IPS DF 6.9 (cell line): ENCODE results near the gene PRM3.
A peak's percentile ranks its signal among the peaks of the same experiment; 100 is the strongest.

ENCODE experiments used
- DNase-seq: peaks from one replicate; pipeline ENCODE4 v3.0.0-alpha.2; 2013; ENCODE audit warnings: low read depth, low spot score
- H3K27ac ChIP-seq: one replicate; pipeline ENCODE4 v1.5.1; 2013; ENCODE audit warnings: low read length, control low read depth
- H3K27me3 ChIP-seq: 2 replicates; pipeline ENCODE4 v1.6.1; 2013; ENCODE audit warnings: mild to moderate bottlenecking, low read length; ENCODE audit not compliant: control insufficient read depth, insufficient read depth
- H3K36me3 ChIP-seq: 2 replicates; pipeline ENCODE4 v1.6.1; 2013; ENCODE audit warnings: low read length; ENCODE audit not compliant: control insufficient read depth, insufficient read depth
- H3K4me1 ChIP-seq: 2 replicates; pipeline ENCODE4 v1.6.1; 2013; ENCODE audit warnings: low read length; ENCODE audit not compliant: control insufficient read depth, insufficient read depth
- H3K4me3 ChIP-seq: 2 replicates; pipeline ENCODE4 v1.5.1; 2013; ENCODE audit warnings: mild to moderate bottlenecking, low read length
- H3K9me3 ChIP-seq: 2 replicates; pipeline ENCODE4 v1.6.1; 2013; ENCODE audit warnings: low read length, inconsistent platforms; ENCODE audit not compliant: control insufficient read depth, insufficient read depth
- WGBS: extraction: QIAGEN DNeasy Blood & Tissue Kit; methylation state at CpG from one replicate; pipeline ENCODE4 v1.1.7; 2013; ENCODE audit warnings: mixed read lengths, missing lambda C conversion rate; ENCODE audit not compliant: insufficient read length, insufficient coverage; 5-methylcytosine and 5-hydroxymethylcytosine counted together

PRM3 gene

GRCh38 chr16:11272921-11273720 lies at the start of gene PRM3:
TSS of gene PRM3 (minus strand) at chr16:11273629. CDS start at chr16:11273595, 34 bp downstream.
- no peak within 1 kb of the TSS for H3K4me3 ChIP-seq
- no peaks in the 10 kb centered on the region for H3K36me3 ChIP-seq
- H3K27me3 ChIP-seq = no peaks in the 10 kb centered on the region
- DNase-seq = no peak
- H3K9me3 ChIP-seq = no peaks in the 10 kb centered on the region
- WGBS = no CpG with 5 or more reads among the region's 30 CpGs
- no peak within 1 kb of the TSS for H3K27ac ChIP-seq
- H3K4me1 ChIP-seq = no peaks in the 10 kb centered on the region; the same call in 1 of the 2 replicates

- Histone ChIP-seq H3K27ac (no peak overlapping the region), H3K27me3 (no peaks in the 10 kb centered on the region), H3K4me3 (no peak overlapping the region), H3K4me1 (peaks cover 5% of the 10 kb centered on the region), H3K9me3 (no peaks in the 10 kb centered on the region), H3K36me3 (no peaks in the 10 kb centered on the region)
- DNase-seq = no peak
- WGBS = no CpG with 5 or more reads among the region's 3 CpGs
Measured at GRCh38 chr16:11322823-11323222, 49.4 kb upstream of the PRM3 start.

GRCh38 chr16:11321662-11322061 lies 48.2 kb upstream of the PRM3 start:
- no peaks in the 10 kb centered on the region for H3K27me3 ChIP-seq
- no CpG with 5 or more reads among the region's 5 CpGs for WGBS
- H3K4me1 ChIP-seq = peaks cover 1% of the 10 kb centered on the region; the same call in 1 of the 2 replicates

GRCh38 chr16:11320170-11320569 lies 46.7 kb upstream of the PRM3 start:
- no peaks in the 10 kb centered on the region for H3K27me3 ChIP-seq
- WGBS = no CpG with 5 or more reads among the region's 10 CpGs
- no peak for DNase-seq

More at GRCh38 chr16:11321662-11322061, 48.2 kb upstream of the PRM3 start:
- no peaks in the 10 kb centered on the region for H3K9me3 ChIP-seq
- no peaks in the 10 kb centered on the region for H3K36me3 ChIP-seq
- H3K27ac ChIP-seq = no peak overlapping the region
- H3K4me3 ChIP-seq = no peak overlapping the region
- no peak for DNase-seq

GRCh38 chr16:11319529-11320146 lies 46.2 kb upstream of the PRM3 start:
- Histone ChIP-seq H3K27ac (no peak overlapping the region), H3K36me3 (no peaks in the 10 kb centered on the region), H3K27me3 (no peaks in the 10 kb centered on the region), H3K4me3 (no peak overlapping the region), H3K4me1 (peaks cover 6% of the 10 kb centered on the region; the same call in 1 of the 2 replicates), H3K9me3 (no peaks in the 10 kb centered on the region)
- no peak for DNase-seq
- no CpG with 5 or more reads among the region's 8 CpGs for WGBS

More at GRCh38 chr16:11320170-11320569, 46.7 kb upstream of the PRM3 start:
- Histone ChIP-seq H3K4me1 (peaks cover 6% of the 10 kb centered on the region; the same call in 1 of the 2 replicates), H3K9me3 (no peaks in the 10 kb centered on the region), H3K27ac (no peak overlapping the region), H3K36me3 (no peaks in the 10 kb centered on the region), H3K4me3 (no peak overlapping the region)

- Histone ChIP-seq H3K36me3 (no peaks in the 10 kb centered on the region), H3K4me3 (no peak overlapping the region), H3K27me3 (no peaks in the 10 kb centered on the region), H3K27ac (no peak overlapping the region), H3K4me1 (peaks cover 11% of the 10 kb centered on the region), H3K9me3 (no peaks in the 10 kb centered on the region)
- DNase-seq = no peak
- no CpG with 5 or more reads among the region's 8 CpGs for WGBS
Measured at GRCh38 chr16:11318817-11319216, 45.4 kb upstream of the PRM3 start.

- no CpG with 5 or more reads among the region's 23 CpGs for WGBS
- Histone ChIP-seq H3K27me3 (no peaks in the 10 kb centered on the region), H3K4me1 (peaks cover 20% of the 10 kb centered on the region), H3K36me3 (no peaks in the 10 kb centered on the region), H3K27ac (peak overlapping the region; percentile 89), H3K4me3 (no peak overlapping the region; the same call in 1 of the 2 replicates), H3K9me3 (no peaks in the 10 kb centered on the region)
- DNase-seq = no peak
Measured at GRCh38 chr16:11316331-11317015, 43.0 kb upstream of the PRM3 start.

GRCh38 chr16:11315510-11315909 lies 42.1 kb upstream of the PRM3 start:
- no CpG with 5 or more reads among the region's 13 CpGs for WGBS
- Histone ChIP-seq H3K4me3 (no peak overlapping the region), H3K36me3 (no peaks in the 10 kb centered on the region), H3K9me3 (no peaks in the 10 kb centered on the region), H3K27me3 (no peaks in the 10 kb centered on the region), H3K27ac (no peak overlapping the region), H3K4me1 (peaks cover 20% of the 10 kb centered on the region)
- DNase-seq = peak; percentile 91

GRCh38 chr16:11314309-11314894 lies 41.0 kb upstream of the PRM3 start:
- peak overlapping the region; percentile 52 for H3K27ac ChIP-seq
- no peak for DNase-seq
- H3K4me1 ChIP-seq = peaks cover 20% of the 10 kb centered on the region
- no peaks in the 10 kb centered on the region for H3K27me3 ChIP-seq
- H3K4me3 ChIP-seq = no peak overlapping the region
- no peaks in the 10 kb centered on the region for H3K36me3 ChIP-seq
- no CpG with 5 or more reads among the region's 8 CpGs for WGBS
- H3K9me3 ChIP-seq = no peaks in the 10 kb centered on the region
